Mucosa of rectum (tissue), 2 donors: Measurements from ENCODE around the gene SRPK2.
"Not testable (repeated sequence)": the region's sequence is repeated elsewhere in the genome, so short reads cannot be mapped to it uniquely, and the experiment has no call there.

Experiments used
- H3K27ac ChIP-seq, 2 donors: one replicate each; pipeline ENCODE4 v1.7.0; 2013; ENCODE audit warnings: inconsistent platforms in 2 of 2, low read depth in 2 of 2, low read length in 2 of 2
- H3K27me3 ChIP-seq, 2 donors: one replicate each; pipeline ENCODE4 v1.7.0; 2013; ENCODE audit warnings: low read length in 2 of 2; ENCODE audit not compliant: control insufficient read depth in 2 of 2, insufficient read depth in 2 of 2
- H3K36me3 ChIP-seq, 2 donors: one replicate each; pipeline ENCODE4 v1.7.0; 2013; ENCODE audit warnings: low read length in 2 of 2; ENCODE audit not compliant: control insufficient read depth in 2 of 2, insufficient read depth in 2 of 2
- H3K4me1 ChIP-seq, 2 donors: one replicate each; pipeline ENCODE4 v1.7.0; 2013; ENCODE audit warnings: low read length in 2 of 2, mild to moderate bottlenecking in 1 of 2; ENCODE audit not compliant: control insufficient read depth in 2 of 2, insufficient read depth in 2 of 2
- H3K4me3 ChIP-seq, 2 donors: one replicate each; pipeline ENCODE4 v1.7.0; 2013; ENCODE audit warnings: low read length in 2 of 2
- H3K9ac ChIP-seq, 2 donors: one replicate each; pipeline ENCODE4 v1.7.0; 2013; ENCODE audit warnings: low read length in 2 of 2, low read depth in 1 of 2, mild to moderate bottlenecking in 1 of 2
- H3K9me3 ChIP-seq, 2 donors: one replicate each; pipeline ENCODE4 v1.7.0; 2013; ENCODE audit warnings: low read length in 2 of 2; ENCODE audit not compliant: control insufficient read depth in 2 of 2
- donor health status: healthy.
- donor health status: Normal muscosa, but diverticular disease.

SRPK2 gene

DNA sequence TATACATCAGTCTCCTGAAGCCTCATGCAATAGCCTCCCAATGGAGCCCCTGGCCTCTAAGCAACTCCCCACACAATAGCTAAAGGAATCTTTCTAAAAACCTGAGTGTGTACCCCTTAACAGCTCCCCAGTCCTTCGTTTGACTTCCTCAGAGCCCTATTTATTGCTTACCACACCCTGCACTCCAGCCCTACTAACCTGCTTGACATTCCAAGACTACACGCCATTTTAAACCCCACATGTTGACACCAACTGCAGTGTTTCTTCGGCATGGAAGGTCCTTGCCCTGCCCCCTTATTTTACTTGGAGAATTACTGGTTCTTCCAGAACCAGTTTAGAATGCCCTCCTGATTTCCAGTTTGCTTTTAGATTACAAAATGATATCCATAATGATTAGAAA lies 10.8 kb downstream of the SRPK2 start:
- Histone ChIP-seq H3K27me3 (no peaks in the 10 kb centered on the region), H3K9me3 (no peaks in the 10 kb centered on the region), H3K4me1 (no peaks in the 10 kb centered on the region), H3K9ac (no peak overlapping the region), H3K27ac (no peak overlapping the region), H3K4me3 (no peak overlapping the region), H3K36me3 (no peaks in the 10 kb centered on the region)

DNA sequence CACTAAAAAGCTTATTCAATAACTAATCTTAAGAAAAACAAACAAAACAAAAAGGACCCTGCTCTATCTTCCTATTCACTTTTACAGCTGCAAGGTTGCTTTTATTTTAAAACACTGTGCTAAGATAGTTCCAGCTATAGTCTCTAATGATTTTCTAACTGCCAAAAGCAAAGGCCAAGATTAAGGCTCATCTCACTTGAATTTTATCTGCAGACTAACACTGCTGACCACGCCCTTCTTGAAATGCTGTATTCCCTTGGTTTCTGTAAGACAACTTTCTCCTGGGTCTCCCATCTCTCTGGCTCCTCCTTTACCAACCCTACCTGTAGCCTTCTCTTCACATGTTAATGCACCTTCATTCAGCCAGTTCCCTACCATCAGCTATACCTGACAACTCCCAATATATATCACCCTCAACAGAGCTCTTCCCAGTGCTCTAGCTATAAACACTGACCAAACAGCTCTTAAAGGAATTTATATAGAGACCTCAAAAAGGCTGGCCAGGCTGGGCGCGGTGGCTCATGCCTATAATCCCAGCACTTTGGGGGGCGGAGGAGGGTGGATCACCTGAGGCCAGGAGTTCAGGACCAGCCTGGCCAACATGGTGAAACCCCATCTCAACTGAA lies 11.7 kb downstream of the SRPK2 start:
- Histone ChIP-seq H3K4me3 (no peak overlapping the region), H3K27me3 (no peaks in the 10 kb centered on the region), H3K9ac (no peak overlapping the region), H3K36me3 (no peaks in the 10 kb centered on the region), H3K27ac (no peak overlapping the region), H3K9me3 (no peaks in the 10 kb centered on the region), H3K4me1 (no peaks in the 10 kb centered on the region)

DNA sequence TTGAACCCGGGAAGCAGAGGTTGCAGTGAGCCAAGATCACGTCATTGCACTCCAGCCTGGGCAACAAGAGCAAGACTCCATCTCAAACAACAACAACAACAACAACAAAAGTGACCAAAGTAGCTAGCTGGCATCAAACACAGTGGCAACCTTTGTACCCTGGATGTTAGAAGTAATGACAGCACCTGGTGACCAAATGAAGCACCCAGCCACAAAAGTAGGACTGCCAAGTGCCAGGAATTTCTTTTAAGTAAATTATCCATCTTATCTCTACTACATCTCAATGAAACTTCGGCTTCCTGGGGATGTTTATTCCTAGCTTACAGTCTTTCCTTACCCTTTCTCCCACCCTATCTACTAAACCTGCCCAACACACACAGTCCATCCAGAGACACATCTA lies 18.8 kb downstream of the SRPK2 start:
- no peak overlapping the region for H3K27ac ChIP-seq
- no peak overlapping the region for H3K4me3 ChIP-seq
- no peaks in the 10 kb centered on the region for H3K9me3 ChIP-seq
- H3K36me3 ChIP-seq = no peaks in the 10 kb centered on the region
- no peak overlapping the region for H3K9ac ChIP-seq
- H3K27me3 ChIP-seq = no peaks in the 10 kb centered on the region
- peaks cover 0 to 2% of the 10 kb centered on the region in 2 donors for H3K4me1 ChIP-seq

DNA sequence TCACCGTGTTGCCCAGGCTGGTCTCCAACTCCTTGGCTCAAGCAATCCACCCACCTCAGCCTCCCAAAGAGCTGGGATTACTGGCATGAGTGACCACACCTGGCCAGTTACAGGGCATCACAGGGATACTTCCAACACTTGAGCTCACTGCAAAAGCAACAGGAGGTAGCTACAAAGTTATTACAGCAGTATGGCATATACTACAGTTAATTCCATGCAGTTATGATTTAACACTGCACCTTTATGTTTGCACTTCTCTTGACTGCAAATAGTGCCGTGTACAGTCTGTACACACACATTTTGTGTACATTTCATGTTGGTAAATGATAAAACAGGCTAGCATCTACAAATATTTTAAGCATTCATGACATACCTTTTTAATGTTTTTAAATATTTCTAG lies 21.3 kb downstream of the SRPK2 start:
- no peak overlapping the region for H3K27ac ChIP-seq
- H3K9me3 ChIP-seq = no peaks in the 10 kb centered on the region
- H3K4me1 ChIP-seq = peaks cover 0 to 2% of the 10 kb centered on the region in 2 donors
- H3K36me3 ChIP-seq = no peaks in the 10 kb centered on the region
- H3K27me3 ChIP-seq = no peaks in the 10 kb centered on the region
- no peak overlapping the region for H3K9ac ChIP-seq
- H3K4me3 ChIP-seq = no peak overlapping the region

DNA sequence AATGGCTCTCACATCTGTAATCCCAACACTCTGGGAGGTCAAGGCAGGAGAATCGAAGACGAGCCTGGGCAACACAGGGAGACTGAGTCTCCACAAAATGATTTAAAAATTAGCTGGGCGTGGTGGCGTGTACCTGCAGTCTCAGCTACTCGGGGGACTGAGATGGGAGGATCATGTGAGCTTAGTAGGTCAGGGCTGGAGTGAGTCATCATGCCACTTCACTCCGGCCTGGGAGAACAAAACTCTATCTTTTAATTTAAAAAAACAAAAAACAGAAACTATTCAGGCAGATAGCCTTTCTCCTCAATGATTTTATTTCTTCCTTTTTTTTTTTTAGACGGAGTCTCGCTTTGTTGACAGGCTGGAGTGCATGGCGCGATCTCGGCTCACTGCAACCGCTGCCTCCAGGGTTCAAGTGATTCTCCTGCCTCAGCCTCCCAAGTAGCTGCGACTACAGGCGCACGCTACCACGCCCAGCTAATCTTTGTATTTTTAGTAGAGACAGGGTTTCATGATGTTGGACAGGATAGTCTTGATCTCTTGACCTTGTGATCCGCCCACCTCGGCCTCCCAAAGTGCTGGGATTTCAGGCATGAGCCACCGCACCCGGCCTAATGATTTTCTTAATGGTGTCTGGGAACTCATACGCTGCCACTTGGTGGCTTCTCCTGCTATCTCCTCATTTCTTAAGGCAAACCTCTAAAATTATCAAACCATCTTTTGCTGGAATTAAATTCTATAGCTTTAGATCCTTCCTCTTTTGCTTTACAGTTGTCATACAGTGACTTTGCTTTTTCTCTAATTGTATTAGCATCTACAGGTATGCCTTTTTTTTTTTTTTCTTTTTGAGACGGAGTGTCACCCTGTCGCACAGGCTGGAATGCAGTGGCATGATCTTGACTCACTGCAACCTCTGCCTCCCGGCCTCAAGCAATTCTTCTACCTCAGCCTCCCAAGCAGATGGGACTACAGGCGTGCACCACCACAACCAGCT lies 22.9 kb downstream of the SRPK2 start:
- Histone ChIP-seq H3K9ac (no peak overlapping the region), H3K36me3 (no peaks in the 10 kb centered on the region), H3K9me3 (no peaks in the 10 kb centered on the region), H3K27me3 (no peaks in the 10 kb centered on the region), H3K27ac (no peak overlapping the region), H3K4me3 (no peak overlapping the region), H3K4me1 (peaks cover 0 to 2% of the 10 kb centered on the region in 2 donors)

DNA sequence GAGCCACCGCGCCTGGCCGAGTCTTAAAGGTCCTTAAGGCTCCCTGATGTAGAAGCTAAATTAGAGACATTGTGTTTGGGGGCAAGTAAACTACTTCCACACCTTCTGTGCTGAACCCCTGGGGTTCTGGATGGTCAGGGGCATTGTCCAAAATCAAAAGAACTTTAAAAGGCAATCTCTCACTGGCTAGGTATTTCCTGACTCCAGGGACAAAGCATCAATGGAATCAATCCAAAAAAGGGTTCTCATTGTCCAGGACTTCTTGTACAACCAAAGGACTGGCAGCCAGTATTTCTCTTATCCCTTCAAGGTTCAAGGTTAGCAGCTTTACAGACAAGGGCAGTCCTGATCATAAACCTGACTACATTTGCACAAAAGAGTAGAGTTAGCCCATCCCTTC lies 24.0 kb downstream of the SRPK2 start:
- H3K4me1 ChIP-seq = peaks cover 0 to 2% of the 10 kb centered on the region in 2 donors
- H3K4me3 ChIP-seq = no peak overlapping the region
- H3K27me3 ChIP-seq = no peaks in the 10 kb centered on the region
- H3K9ac ChIP-seq = no peak overlapping the region
- H3K27ac ChIP-seq = no peak overlapping the region
- no peaks in the 10 kb centered on the region for H3K36me3 ChIP-seq
- H3K9me3 ChIP-seq = no peaks in the 10 kb centered on the region

DNA sequence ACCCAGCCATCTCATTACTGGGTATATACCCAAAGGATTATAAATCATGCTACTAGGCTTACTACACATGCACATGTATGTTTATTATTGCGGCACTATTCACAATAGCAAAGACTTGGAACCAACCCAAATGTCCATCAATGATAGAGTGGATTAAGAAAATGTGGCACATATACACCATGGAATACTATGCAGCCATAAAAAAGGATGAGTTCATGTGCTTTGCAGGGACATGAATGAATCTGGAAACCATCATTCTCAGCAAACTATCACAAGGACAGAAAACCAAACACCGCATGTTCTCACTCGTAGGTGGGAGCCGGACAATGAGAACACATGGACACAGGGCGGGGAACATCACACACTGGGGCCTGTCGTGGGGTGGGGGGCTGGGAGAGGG lies 25.1 kb downstream of the SRPK2 start:
- not testable (repeated sequence) for H3K4me1 ChIP-seq, H3K9ac ChIP-seq, H3K27me3 ChIP-seq, H3K9me3 ChIP-seq, H3K36me3 ChIP-seq, H3K27ac ChIP-seq, H3K4me3 ChIP-seq

DNA sequence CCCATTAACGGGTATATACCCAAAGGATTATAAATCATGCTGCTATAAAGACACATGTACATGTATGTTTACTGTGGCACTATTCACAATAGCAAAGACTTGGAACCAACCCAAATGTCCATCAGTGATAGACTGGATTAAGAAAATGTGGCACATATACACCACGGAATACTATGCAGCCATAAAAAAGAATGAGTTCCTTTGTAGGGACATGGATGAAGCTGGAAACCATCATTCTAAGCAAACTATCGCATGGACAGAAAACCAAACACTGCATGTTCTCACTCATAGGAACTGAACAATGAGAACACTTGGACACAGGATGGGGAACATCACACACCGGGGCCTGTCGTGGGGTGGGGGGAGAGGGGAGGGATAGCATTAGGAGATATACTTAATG lies 26.0 kb downstream of the SRPK2 start:
- H3K9ac ChIP-seq, H3K9me3 ChIP-seq, H3K4me1 ChIP-seq, H3K27me3 ChIP-seq, H3K27ac ChIP-seq, H3K4me3 ChIP-seq, H3K36me3 ChIP-seq: not testable (repeated sequence)

DNA sequence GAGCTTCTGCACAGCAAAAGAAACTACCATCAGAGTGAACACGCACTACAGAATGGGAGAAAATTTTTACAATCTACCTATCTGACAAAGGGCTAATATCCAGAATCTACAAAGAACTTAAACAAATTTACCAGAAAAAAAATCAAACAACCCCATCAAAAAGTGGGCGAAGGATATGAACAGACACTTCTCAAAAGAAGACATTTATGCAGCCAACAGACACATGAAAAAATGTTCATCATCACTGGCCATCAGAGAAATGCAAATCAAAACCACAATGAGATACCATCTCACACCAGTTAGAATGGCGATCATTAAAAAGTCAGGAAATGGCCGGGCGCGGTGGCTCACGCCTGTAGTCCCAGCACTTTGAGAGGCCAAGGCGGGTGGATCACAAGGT lies 26.7 kb downstream of the SRPK2 start:
- not testable (repeated sequence) for H3K4me3 ChIP-seq, H3K27me3 ChIP-seq, H3K9ac ChIP-seq, H3K27ac ChIP-seq, H3K9me3 ChIP-seq, H3K4me1 ChIP-seq, H3K36me3 ChIP-seq

DNA sequence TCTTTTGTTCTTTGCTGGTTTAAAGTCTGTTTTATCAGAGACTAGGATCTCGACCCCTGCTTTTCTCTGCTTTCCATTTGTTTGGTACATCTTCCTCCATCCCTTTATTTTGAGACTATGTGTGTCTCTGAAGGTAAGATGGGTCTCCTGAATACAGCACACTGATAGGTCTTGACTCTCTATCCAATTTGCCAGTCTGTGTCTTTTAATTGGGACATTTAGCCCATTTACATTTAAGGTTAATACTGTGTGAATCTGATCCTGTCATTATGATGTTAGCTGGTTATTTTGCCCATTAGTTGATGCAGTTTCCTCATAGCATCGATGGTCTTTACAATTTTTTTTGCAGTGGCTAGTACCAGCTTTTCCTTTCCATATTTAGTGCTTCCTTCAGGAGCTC lies 28.6 kb downstream of the SRPK2 start:
- H3K36me3 ChIP-seq, H3K9ac ChIP-seq: not testable (repeated sequence)

More for the DNA sequence above, 28.6 kb downstream of the SRPK2 start:
- H3K27ac ChIP-seq, H3K9me3 ChIP-seq, H3K4me1 ChIP-seq, H3K27me3 ChIP-seq, H3K4me3 ChIP-seq: not testable (repeated sequence)
